ENCODE measurements around the gene RBP3. TPM values are rescaled to one million over a fixed set of nuclear protein-coding genes. Genes with fewer than 3 reads are reported as not detected.
A peak's percentile ranks its signal among the peaks of the same experiment; 100 is the strongest.

RBP3 gene
- polyA plus RNA-seq, 1 donor from 2014 or later: not detected

DNA sequence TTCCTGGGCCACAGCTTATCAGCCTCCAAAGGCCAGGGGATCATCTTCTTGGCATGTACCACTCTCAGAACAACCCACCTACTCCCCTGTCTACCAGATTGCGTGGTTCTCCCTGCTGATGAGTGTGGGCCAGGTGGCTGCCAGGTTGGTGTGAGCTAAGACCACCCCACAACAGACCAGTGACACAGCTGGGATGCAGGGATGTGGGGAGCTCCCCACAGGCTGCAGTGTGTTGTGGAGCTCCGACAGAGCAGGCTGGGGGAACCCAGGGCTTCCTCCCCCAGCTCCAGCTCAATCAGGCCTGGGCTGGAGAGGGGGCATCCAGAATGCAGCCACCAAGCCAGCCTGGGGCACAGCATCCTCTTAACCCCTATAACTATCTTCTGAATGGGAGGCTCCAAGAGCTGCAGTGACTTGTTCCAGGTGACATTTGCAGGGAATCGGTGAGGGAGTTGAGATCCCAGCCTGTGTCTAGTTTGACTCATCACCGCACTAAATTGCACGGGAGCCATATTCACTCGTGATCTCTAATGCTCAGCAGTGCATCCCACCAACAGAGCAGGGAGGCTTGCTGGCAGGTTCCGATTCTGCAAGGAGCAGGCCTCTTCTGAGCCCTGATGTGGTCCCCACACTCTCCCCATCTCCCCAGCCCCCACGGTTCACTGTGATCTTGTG is 26.5 kb upstream of the RBP3 start:
- Histone ChIP-seq H3K36me3 (ENCODE audit: insufficient read depth, low read length) (no peaks in the 10 kb centered on the region), H2AFZ (ENCODE audit: low read depth, low read length) (no peak overlapping the region), H3K9me2 (ENCODE audit: insufficient read depth, low read length) (no peaks in the 10 kb centered on the region), H3K79me2 (replicated peaks; ENCODE audit: insufficient read depth, low read length) (no peaks in the 10 kb centered on the region), H3F3A (ENCODE audit: insufficient read depth, low read length, poor library complexity, severe bottlenecking) (no peaks in the 10 kb centered on the region), H3K4me2 (ENCODE audit: low read length) (no peak overlapping the region), H3K9ac (ENCODE audit: low read length) (no peak overlapping the region), H4K20me1 (ENCODE audit: insufficient read depth) (no peaks in the 10 kb centered on the region), H3K27me3 (ENCODE audit: insufficient read depth, low read depth, low read length) (no peaks in the 10 kb centered on the region), H3K27ac (ENCODE audit: low read length) (no peak overlapping the region), H3K9me3 (ENCODE audit: low read length) (no peaks in the 10 kb centered on the region), H3K4me3 (ENCODE audit: low read length) (no peak overlapping the region)
- no peak for TF ChIP-seq EZH2 (IDR thresholded peaks at IDR 0.05; ENCODE audit: borderline replicate concordance, insufficient read depth, low read length, poor library complexity, severe bottlenecking)
- TF ChIP-seq, protein P1, sequence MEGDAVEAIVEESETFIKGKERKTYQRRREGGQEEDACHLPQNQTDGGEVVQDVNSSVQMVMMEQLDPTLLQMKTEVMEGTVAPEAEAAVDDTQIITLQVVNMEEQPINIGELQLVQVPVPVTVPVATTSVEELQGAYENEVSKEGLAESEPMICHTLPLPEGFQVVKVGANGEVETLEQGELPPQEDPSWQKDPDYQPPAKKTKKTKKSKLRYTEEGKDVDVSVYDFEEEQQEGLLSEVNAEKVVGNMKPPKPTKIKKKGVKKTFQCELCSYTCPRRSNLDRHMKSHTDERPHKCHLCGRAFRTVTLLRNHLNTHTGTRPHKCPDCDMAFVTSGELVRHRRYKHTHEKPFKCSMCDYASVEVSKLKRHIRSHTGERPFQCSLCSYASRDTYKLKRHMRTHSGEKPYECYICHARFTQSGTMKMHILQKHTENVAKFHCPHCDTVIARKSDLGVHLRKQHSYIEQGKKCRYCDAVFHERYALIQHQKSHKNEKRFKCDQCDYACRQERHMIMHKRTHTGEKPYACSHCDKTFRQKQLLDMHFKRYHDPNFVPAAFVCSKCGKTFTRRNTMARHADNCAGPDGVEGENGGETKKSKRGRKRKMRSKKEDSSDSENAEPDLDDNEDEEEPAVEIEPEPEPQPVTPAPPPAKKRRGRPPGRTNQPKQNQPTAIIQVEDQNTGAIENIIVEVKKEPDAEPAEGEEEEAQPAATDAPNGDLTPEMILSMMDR (IDR thresholded peaks at IDR 0.05; ENCODE audit: poor library complexity, severe bottlenecking): no peak

DNA sequence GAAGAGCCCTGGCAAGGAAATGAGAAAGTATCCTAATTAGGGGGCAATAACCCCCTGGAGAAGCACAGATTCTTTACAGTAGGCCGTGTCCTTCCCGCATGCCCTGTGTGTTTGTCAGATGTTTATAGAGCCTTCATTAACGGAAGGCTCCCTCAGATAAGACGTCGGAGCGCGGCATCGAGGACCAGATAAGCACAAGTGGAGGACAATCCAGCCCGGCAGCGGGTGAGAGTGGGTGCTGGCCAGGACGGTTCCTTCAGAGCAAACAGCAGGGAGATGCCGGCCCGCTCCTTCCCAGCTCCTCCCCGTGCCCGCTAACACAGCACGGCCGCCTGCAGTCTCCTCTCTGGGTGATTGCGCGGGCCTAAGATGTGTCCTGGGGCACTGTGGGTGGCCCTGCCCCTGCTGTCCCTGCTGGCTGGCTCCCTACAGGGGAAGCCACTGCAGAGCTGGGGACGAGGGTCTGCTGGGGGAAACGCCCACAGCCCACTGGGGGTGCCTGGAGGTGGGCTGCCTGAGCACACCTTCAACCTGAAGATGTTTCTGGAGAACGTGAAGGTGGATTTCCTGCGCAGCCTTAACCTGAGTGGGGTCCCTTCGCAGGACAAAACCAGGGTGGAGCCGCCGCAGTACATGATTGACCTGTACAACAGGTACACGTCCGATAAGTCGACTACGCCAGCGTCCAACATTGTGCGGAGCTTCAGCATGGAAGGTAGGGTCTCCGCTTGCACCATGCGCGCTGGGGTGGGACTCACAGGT is 25.7 kb upstream of the RBP3 start, which contains the start of gene GDF2:
Gene GDF2 (plus strand): TSS at position 155 of the 762 bp plus-strand sequence. CDS start 215 bp downstream, at position 370.
- Histone ChIP-seq H3F3A (ENCODE audit: insufficient read depth, low read length, poor library complexity, severe bottlenecking) (no peaks in the 10 kb centered on the region), H4K20me1 (ENCODE audit: insufficient read depth) (no peaks in the 10 kb centered on the region), H3K9me3 (ENCODE audit: low read length) (no peaks in the 10 kb centered on the region), H3K4me3 (ENCODE audit: low read length) (no peak within 1 kb of the TSS), H3K4me2 (ENCODE audit: low read length) (no peak within 1 kb of the TSS), H3K9me2 (ENCODE audit: insufficient read depth, low read length) (no peaks in the 10 kb centered on the region), H2AFZ (ENCODE audit: low read depth, low read length) (no peak within 1 kb of the TSS), H3K79me2 (replicated peaks; ENCODE audit: insufficient read depth, low read length) (no peaks in the 10 kb centered on the region), H3K36me3 (ENCODE audit: insufficient read depth, low read length) (no peaks in the 10 kb centered on the region), H3K27me3 (ENCODE audit: insufficient read depth, low read depth, low read length) (no peaks in the 10 kb centered on the region), H3K27ac (ENCODE audit: low read length) (no peak within 1 kb of the TSS), H3K9ac (ENCODE audit: low read length) (peak within 1 kb of the TSS; percentile 9)
- no peak for TF ChIP-seq TAF1 (IDR thresholded peaks at IDR 0.05; ENCODE audit: low read depth)

DNA sequence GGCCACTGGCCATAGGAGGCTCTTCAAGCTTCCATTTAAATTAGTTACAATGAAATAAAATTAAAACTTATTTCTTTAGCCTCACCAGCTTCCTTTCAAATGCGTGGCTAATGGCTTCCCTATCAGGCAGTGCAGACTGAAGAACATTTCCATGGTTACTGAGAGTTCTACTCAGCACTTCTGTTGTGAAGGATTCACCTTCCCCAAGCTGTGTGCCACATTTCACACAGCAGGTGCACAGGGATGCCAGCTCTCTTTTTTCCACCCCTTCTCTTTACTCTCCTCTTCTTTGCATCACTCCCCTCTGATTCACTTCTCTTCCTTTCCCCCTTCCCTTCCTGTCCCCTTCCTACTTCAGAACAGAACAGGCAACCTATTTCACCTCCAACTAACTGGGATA is 25.1 kb upstream of the RBP3 start:
- H2AFZ ChIP-seq (ENCODE audit: low read depth, low read length): no peak overlapping the region
- H3K4me3 ChIP-seq (ENCODE audit: low read length): no peak overlapping the region
- H3K79me2 ChIP-seq (replicated peaks; ENCODE audit: insufficient read depth, low read length): no peaks in the 10 kb centered on the region
- H3F3A ChIP-seq (ENCODE audit: insufficient read depth, low read length, poor library complexity, severe bottlenecking): no peaks in the 10 kb centered on the region
- peak overlapping the region; percentile 9 for H3K9ac ChIP-seq (ENCODE audit: low read length)
- H4K20me1 ChIP-seq (ENCODE audit: insufficient read depth): no peaks in the 10 kb centered on the region
- no peak overlapping the region for H3K27ac ChIP-seq (ENCODE audit: low read length)
- H3K9me2 ChIP-seq (ENCODE audit: insufficient read depth, low read length): no peaks in the 10 kb centered on the region
- no peaks in the 10 kb centered on the region for H3K36me3 ChIP-seq (ENCODE audit: insufficient read depth, low read length)
- H3K27me3 ChIP-seq (ENCODE audit: insufficient read depth, low read depth, low read length): no peaks in the 10 kb centered on the region
- TF ChIP-seq EP300 (conservative IDR thresholded peaks at IDR 0.05; ENCODE audit: poor library complexity, severe bottlenecking) (no peak), TAF1 (IDR thresholded peaks at IDR 0.05; ENCODE audit: low read depth) (no peak), EZH2 (IDR thresholded peaks at IDR 0.05; ENCODE audit: borderline replicate concordance, insufficient read depth, low read length, poor library complexity, severe bottlenecking) (no peak)
- TF ChIP-seq, protein P1 (IDR thresholded peaks at IDR 0.05; ENCODE audit: poor library complexity, severe bottlenecking): no peak
- H3K9me3 ChIP-seq (ENCODE audit: low read length): no peaks in the 10 kb centered on the region
- H3K4me2 ChIP-seq (ENCODE audit: low read length): no peak overlapping the region

Measured in neural cell (in vitro differentiated cells).